Measurements from ENCODE around the gene MED25. TPM values are rescaled to one million over a fixed set of nuclear protein-coding genes. Genes with fewer than 3 reads are reported as not detected.
A peak's percentile ranks its signal among the peaks of the same experiment; 100 is the strongest.

Gene MED25
- total and polyA plus RNA-seq, 9 of the 15 experiments (the other 6 are each of a cell fraction or from before 2014, with no cell fraction given), result 4.1 to 93.9 (median 19.3) TPM

DNA sequence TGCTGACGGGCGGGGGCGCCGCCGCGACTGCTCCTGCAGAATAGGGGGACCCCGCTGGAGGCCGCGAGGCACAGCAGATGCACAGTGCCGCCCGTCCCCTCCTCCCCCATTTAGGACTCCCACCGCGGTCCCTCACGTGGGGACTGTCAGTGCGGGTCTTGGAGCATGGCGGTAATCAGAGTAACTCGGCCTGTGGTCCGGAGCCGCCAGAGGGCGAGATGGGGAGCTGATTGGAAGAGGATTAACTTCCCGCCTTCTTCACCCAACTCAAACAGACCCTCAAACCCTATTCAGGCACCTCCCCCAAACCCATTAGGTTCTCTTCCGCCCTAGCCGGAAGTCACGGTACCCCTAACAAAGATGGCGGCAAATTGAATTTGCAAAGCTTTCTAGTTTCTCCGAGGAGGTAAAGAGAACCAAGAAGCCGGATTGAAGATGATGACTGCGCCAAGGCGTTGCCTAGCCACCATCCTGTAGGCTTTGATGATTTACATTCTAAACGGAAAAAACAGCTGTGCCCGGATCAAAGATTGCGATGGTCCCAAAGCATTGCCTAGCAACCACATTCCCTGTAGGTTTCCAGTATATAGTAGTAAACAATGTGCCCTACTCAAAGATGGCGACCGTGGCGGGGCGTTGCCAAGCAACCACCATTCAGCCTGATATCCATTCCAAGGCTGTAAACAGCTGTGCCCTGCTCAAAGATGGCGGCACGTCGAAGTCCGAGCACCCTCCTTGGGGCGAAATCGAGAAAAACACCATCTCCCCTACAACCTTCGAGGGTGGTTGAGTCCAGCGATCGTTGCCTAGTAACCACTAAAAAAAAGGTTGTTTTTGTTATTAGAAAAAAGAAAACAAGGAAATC lies 4.9 kb upstream of the MED25 start, which contains the start of gene FUZ (continued):
- TF ChIP-seq, protein P1, sequence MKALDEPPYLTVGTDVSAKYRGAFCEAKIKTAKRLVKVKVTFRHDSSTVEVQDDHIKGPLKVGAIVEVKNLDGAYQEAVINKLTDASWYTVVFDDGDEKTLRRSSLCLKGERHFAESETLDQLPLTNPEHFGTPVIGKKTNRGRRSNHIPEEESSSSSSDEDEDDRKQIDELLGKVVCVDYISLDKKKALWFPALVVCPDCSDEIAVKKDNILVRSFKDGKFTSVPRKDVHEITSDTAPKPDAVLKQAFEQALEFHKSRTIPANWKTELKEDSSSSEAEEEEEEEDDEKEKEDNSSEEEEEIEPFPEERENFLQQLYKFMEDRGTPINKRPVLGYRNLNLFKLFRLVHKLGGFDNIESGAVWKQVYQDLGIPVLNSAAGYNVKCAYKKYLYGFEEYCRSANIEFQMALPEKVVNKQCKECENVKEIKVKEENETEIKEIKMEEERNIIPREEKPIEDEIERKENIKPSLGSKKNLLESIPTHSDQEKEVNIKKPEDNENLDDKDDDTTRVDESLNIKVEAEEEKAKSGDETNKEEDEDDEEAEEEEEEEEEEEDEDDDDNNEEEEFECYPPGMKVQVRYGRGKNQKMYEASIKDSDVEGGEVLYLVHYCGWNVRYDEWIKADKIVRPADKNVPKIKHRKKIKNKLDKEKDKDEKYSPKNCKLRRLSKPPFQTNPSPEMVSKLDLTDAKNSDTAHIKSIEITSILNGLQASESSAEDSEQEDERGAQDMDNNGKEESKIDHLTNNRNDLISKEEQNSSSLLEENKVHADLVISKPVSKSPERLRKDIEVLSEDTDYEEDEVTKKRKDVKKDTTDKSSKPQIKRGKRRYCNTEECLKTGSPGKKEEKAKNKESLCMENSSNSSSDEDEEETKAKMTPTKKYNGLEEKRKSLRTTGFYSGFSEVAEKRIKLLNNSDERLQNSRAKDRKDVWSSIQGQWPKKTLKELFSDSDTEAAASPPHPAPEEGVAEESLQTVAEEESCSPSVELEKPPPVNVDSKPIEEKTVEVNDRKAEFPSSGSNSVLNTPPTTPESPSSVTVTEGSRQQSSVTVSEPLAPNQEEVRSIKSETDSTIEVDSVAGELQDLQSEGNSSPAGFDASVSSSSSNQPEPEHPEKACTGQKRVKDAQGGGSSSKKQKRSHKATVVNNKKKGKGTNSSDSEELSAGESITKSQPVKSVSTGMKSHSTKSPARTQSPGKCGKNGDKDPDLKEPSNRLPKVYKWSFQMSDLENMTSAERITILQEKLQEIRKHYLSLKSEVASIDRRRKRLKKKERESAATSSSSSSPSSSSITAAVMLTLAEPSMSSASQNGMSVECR (CRISPR knock-in tag; IDR thresholded peaks at IDR 0.05), result peak; percentile 58; the same call in 1 of the 2 replicates
- peak; percentile 93 for TF ChIP-seq MBD2 (IDR thresholded peaks at IDR 0.05; ENCODE audit: borderline replicate concordance, low read depth)
- peak; percentile 90; the same call in 1 of the 2 replicates for TF ChIP-seq FOXP1 (CRISPR knock-in tag; IDR thresholded peaks at IDR 0.05)
- 0 out of 2 replicates have a peak, but pooled peaks have one; percentile 8 for TF ChIP-seq HMG20A (CRISPR knock-in tag; conservative IDR thresholded peaks at IDR 0.05)
- TF ChIP-seq SOX6 (IDR thresholded peaks at IDR 0.05), result 0 out of 2 replicates have a peak, but pooled peaks have one; percentile 32
- TF ChIP-seq, protein P2, sequence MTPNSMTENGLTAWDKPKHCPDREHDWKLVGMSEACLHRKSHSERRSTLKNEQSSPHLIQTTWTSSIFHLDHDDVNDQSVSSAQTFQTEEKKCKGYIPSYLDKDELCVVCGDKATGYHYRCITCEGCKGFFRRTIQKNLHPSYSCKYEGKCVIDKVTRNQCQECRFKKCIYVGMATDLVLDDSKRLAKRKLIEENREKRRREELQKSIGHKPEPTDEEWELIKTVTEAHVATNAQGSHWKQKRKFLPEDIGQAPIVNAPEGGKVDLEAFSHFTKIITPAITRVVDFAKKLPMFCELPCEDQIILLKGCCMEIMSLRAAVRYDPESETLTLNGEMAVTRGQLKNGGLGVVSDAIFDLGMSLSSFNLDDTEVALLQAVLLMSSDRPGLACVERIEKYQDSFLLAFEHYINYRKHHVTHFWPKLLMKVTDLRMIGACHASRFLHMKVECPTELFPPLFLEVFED (CRISPR knock-in tag; conservative IDR thresholded peaks at IDR 0.05), result 0 out of 2 replicates have a peak, but pooled peaks have one; percentile 10
- no peak for TF ChIP-seq BRD4 (IDR thresholded peaks at IDR 0.05)
- TF ChIP-seq RBM22 (IDR thresholded peaks at IDR 0.05; ENCODE audit: low read depth, low read length, poor library complexity, severe bottlenecking), result no peak
- no peak for TF ChIP-seq ZBTB8A (IDR thresholded peaks at IDR 0.05; ENCODE audit: partially characterized antibody)
- no peak for TF ChIP-seq ZNF79 (CRISPR knock-in tag; IDR thresholded peaks at IDR 0.05; ENCODE audit: low read depth)
- no peak for TF ChIP-seq DDX20 (tag; IDR thresholded peaks at IDR 0.05; ENCODE audit: low read depth)
- TF ChIP-seq ATF7 (IDR thresholded peaks at IDR 0.05), result peak; percentile 98
- peak; percentile 100 for TF ChIP-seq FOXJ2 (tag; IDR thresholded peaks at IDR 0.05)
- TF ChIP-seq, protein P3, sequence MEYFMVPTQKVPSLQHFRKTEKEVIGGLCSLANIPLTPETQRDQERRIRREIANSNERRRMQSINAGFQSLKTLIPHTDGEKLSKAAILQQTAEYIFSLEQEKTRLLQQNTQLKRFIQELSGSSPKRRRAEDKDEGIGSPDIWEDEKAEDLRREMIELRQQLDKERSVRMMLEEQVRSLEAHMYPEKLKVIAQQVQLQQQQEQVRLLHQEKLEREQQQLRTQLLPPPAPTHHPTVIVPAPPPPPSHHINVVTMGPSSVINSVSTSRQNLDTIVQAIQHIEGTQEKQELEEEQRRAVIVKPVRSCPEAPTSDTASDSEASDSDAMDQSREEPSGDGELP (CRISPR knock-in tag; IDR thresholded peaks at IDR 0.05; ENCODE audit: borderline replicate concordance), result peak; percentile 100
- TF ChIP-seq NCOA2 (IDR thresholded peaks at IDR 0.05; ENCODE audit: partially characterized antibody in 2 of 2), result no peak
- TF ChIP-seq, protein P4, sequence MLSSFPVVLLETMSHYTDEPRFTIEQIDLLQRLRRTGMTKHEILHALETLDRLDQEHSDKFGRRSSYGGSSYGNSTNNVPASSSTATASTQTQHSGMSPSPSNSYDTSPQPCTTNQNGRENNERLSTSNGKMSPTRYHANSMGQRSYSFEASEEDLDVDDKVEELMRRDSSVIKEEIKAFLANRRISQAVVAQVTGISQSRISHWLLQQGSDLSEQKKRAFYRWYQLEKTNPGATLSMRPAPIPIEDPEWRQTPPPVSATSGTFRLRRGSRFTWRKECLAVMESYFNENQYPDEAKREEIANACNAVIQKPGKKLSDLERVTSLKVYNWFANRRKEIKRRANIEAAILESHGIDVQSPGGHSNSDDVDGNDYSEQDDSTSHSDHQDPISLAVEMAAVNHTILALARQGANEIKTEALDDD (IDR thresholded peaks at IDR 0.05), result no peak
- TF ChIP-seq JUND (IDR thresholded peaks at IDR 0.05; ENCODE audit: borderline replicate concordance, low read depth, low read length), result peak; percentile 94
- TF ChIP-seq JUND (tag; IDR thresholded peaks at IDR 0.05; ENCODE audit: borderline replicate concordance, low read depth, low read length), result no peak; the same call in 1 of the 3 replicates
- no peak for TF ChIP-seq TARDBP (IDR thresholded peaks at IDR 0.05)

Measured in K562 (cell line).